Upper lobe of left lung (tissue), 4 donors: Measurements from ENCODE around the gene DENND2D.

Source experiments
- CTCF ChIP-seq, 6 experiments: fragments of 450-650 bp in 4 of 6; fragments of 200-600 bp in 2 of 6; sonication (generic) in 2 of 6; IDR thresholded peaks; one replicate each; pipeline ENCODE4 v1.5.1; 2016 to 2019; ENCODE audit warnings: antibody characterized with exemption in 6 of 6
- EP300 ChIP-seq, 4 donors: sonication (generic); formaldehyde crosslinking; IDR thresholded peaks; one replicate each; pipeline ENCODE4 v1.5.1; 2017; ENCODE audit warnings: antibody characterized with exemption in 4 of 4, control low read depth in 2 of 4
- POLR2A ChIP-seq, 4 donors: fragments of 450-650 bp; IDR thresholded peaks; one replicate each; pipeline ENCODE4 v1.5.1; 2016 to 2017; ENCODE audit warnings: antibody characterized with exemption in 4 of 4, mild to moderate bottlenecking in 2 of 4
- POLR2AphosphoS5 ChIP-seq, 2 donors: sonication (generic); formaldehyde crosslinking; IDR thresholded peaks; one replicate each; pipeline ENCODE4 v1.5.1; 2017; ENCODE audit warnings: antibody characterized with exemption in 2 of 2

- no peak for TF ChIP-seq POLR2A (IDR thresholded peaks at IDR 0.05)
- TF ChIP-seq CTCF (IDR thresholded peaks at IDR 0.05) = no peak
- no peak for TF ChIP-seq POLR2AphosphoS5 (IDR thresholded peaks at IDR 0.05)
- no peak for TF ChIP-seq EP300 (IDR thresholded peaks at IDR 0.05)
Measured at GRCh38 chr1:111195002-111195684, 5.3 kb downstream of the DENND2D start.
